ENCODE results near the gene APBB2.

Gene APBB2

GRCh38 chr4:40856840-40857362 is 357.4 kb downstream of the APBB2 start:
- peak overlapping the region; percentile 55 for H3K4me3 ChIP-seq (ENCODE audit: low read depth, low read length)

GRCh38 chr4:40856277-40856839 is 358.0 kb downstream of the APBB2 start:
- peak overlapping the region; percentile 55 for H3K4me3 ChIP-seq (ENCODE audit: low read depth, low read length)
- no peak for TF ChIP-seq CTCF (IDR thresholded peaks at IDR 0.05; ENCODE audit: low read depth, low read length)

More at GRCh38 chr4:40856840-40857362, 357.4 kb downstream of the APBB2 start:
- TF ChIP-seq CTCF (IDR thresholded peaks at IDR 0.05; ENCODE audit: low read depth, low read length): no peak

GRCh38 chr4:40850496-40850895 is 363.8 kb downstream of the APBB2 start:
- H3K4me3 ChIP-seq (ENCODE audit: low read depth, low read length): no peak overlapping the region
- no peak for TF ChIP-seq CTCF (IDR thresholded peaks at IDR 0.05; ENCODE audit: low read depth, low read length)

GRCh38 chr4:40848940-40849339 is 365.4 kb downstream of the APBB2 start:
- TF ChIP-seq CTCF (IDR thresholded peaks at IDR 0.05; ENCODE audit: low read depth, low read length): no peak
- H3K4me3 ChIP-seq (ENCODE audit: low read depth, low read length): no peak overlapping the region

- no peak overlapping the region for H3K4me3 ChIP-seq (ENCODE audit: low read depth, low read length)
Measured at GRCh38 chr4:40848251-40848650, 366.1 kb downstream of the APBB2 start.

GRCh38 chr4:40846532-40846931 is 367.8 kb downstream of the APBB2 start:
- TF ChIP-seq CTCF (IDR thresholded peaks at IDR 0.05; ENCODE audit: low read depth, low read length): no peak

More at GRCh38 chr4:40848251-40848650, 366.1 kb downstream of the APBB2 start:
- no peak for TF ChIP-seq CTCF (IDR thresholded peaks at IDR 0.05; ENCODE audit: low read depth, low read length)

GRCh38 chr4:40845154-40845835 is 369.0 kb downstream of the APBB2 start:
- TF ChIP-seq CTCF (IDR thresholded peaks at IDR 0.05; ENCODE audit: low read depth, low read length): no peak
- H3K4me3 ChIP-seq (ENCODE audit: low read depth, low read length): no peak overlapping the region

More at GRCh38 chr4:40846532-40846931, 367.8 kb downstream of the APBB2 start:
- no peak overlapping the region for H3K4me3 ChIP-seq (ENCODE audit: low read depth, low read length)

All from WI38 (cell line).